PFSK-1 (cell line): ENCODE data around the gene RBFOX1.

ENCODE experiments used
- FOXP2 ChIP-seq: optimal IDR thresholded peaks from 2 replicates; pipeline ENCODE3; 2011; ENCODE audit warnings: borderline replicate concordance, control low read depth, inconsistent platforms; ENCODE audit not compliant: insufficient read depth; ENCODE audit errors: extremely low read length, extremely low read depth
- POLR2AphosphoS5 ChIP-seq: IDR thresholded peaks from 2 replicates; pipeline ENCODE4 v1.6.1; 2012; ENCODE audit warnings: low read depth, mild to moderate bottlenecking, control low read depth, low read length, moderate library complexity
- SIN3A ChIP-seq: IDR thresholded peaks from 2 replicates; pipeline ENCODE4 v1.6.1; 2012; ENCODE audit warnings: mild to moderate bottlenecking, low read length, moderate library complexity, borderline replicate concordance; ENCODE audit not compliant: insufficient read depth
- TAF1 ChIP-seq: IDR thresholded peaks from 2 replicates; pipeline ENCODE4 v1.6.1; 2012; ENCODE audit warnings: low read length, control low read depth, borderline replicate concordance; ENCODE audit not compliant: insufficient read depth
- TF ChIP-seq, protein P1 (sequence below), 2 experiments: IDR thresholded peaks; 2 replicates each; pipeline versions ENCODE4 v1.6.1 to v1.8.0; 2011 to 2012; ENCODE audit warnings: low read depth in 2 of 2, low read length in 2 of 2, control low read depth in 1 of 2, inconsistent platforms in 1 of 2, mild to moderate bottlenecking in 1 of 2, moderate library complexity in 1 of 2; ENCODE audit not compliant: insufficient read depth in 1 of 2

Gene RBFOX1

DNA sequence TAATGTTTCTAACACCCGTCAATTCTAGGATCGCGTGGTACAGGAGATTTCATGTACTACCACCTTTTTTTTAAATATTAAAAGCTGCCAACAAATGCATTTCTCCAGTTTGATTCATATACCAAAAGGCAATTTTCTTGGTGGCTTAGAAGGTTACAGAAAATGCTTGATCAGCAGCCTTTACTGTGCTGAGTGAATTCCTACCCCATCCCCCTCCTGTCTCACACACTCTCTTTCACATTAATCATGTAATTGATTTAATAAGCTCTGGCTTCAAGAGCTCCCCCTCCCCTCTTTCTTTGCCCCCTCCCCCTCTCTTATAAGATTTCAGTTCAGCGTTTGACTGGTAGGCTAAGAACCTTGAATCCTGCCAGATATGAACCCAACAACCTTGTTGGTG is 110.5 kb downstream of the RBFOX1 start:
- TF ChIP-seq POLR2AphosphoS5 = no peak
- no peak for TF ChIP-seq FOXP2
- no peak for TF ChIP-seq SIN3A
- TF ChIP-seq, protein P1, sequence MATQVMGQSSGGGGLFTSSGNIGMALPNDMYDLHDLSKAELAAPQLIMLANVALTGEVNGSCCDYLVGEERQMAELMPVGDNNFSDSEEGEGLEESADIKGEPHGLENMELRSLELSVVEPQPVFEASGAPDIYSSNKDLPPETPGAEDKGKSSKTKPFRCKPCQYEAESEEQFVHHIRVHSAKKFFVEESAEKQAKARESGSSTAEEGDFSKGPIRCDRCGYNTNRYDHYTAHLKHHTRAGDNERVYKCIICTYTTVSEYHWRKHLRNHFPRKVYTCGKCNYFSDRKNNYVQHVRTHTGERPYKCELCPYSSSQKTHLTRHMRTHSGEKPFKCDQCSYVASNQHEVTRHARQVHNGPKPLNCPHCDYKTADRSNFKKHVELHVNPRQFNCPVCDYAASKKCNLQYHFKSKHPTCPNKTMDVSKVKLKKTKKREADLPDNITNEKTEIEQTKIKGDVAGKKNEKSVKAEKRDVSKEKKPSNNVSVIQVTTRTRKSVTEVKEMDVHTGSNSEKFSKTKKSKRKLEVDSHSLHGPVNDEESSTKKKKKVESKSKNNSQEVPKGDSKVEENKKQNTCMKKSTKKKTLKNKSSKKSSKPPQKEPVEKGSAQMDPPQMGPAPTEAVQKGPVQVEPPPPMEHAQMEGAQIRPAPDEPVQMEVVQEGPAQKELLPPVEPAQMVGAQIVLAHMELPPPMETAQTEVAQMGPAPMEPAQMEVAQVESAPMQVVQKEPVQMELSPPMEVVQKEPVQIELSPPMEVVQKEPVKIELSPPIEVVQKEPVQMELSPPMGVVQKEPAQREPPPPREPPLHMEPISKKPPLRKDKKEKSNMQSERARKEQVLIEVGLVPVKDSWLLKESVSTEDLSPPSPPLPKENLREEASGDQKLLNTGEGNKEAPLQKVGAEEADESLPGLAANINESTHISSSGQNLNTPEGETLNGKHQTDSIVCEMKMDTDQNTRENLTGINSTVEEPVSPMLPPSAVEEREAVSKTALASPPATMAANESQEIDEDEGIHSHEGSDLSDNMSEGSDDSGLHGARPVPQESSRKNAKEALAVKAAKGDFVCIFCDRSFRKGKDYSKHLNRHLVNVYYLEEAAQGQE (IDR thresholded peaks at IDR 0.05; ENCODE audit: insufficient read depth in 1 of 2, low read depth in 2 of 2, low read length in 2 of 2) = no peak
- TF ChIP-seq TAF1 = no peak

DNA sequence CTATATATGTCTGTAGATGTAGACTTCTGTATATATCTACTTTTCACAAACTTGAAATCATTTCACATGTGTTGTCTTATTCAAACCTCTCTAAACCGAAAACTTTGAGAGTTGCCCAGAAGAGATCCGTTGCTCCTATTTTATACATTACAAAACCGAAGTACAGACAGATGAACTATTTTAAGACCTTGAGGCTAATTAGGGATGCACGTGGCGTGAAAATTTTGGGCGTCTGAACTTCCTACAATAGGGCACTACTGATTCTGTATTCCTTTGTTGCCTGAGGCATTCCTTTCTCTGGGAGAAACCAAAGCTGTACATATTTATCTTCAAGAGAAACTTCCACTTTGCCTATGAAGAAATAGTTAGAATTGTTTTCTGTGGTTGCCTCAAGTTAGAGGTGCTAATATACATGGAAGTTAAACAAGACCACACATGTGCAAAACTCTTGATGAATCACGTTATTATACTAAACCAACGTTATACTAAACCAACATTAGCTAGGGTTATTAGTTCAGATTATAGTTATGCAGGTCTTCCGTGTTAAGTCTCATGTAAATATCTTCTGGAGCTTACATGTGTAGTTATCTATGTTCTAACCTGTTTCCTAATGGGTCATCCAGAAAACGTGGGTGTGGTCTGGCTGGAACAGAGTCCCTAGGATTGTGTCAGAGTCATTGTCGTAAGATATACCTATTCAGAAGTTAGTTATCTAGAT is 111.2 kb downstream of the RBFOX1 start:
- TF ChIP-seq FOXP2 = no peak
- TF ChIP-seq TAF1 = no peak
- TF ChIP-seq, protein P1 (IDR thresholded peaks at IDR 0.05; ENCODE audit: insufficient read depth in 1 of 2, low read depth in 2 of 2, low read length in 2 of 2) = no peak
- no peak for TF ChIP-seq SIN3A
- no peak for TF ChIP-seq POLR2AphosphoS5

DNA sequence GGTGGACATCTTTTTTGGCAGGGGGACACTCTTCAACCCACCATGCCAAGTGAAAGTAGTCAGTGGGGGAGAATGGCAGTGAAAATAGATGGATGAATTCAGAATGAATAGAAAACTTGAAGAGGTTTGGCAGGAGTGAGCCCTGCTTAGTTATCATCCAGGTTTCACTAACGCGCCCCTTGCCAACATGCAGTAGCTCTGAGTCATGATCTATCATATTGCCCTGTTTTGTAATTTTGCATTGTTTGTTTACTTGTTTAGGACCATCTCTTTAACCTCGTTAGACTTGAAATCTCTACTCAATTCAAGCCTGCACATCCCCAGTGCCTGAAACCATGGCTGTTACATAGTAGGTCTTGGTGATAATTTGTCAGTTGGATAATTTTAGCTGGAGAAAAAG is 116.7 kb downstream of the RBFOX1 start:
- TF ChIP-seq, protein P1 (IDR thresholded peaks at IDR 0.05; ENCODE audit: insufficient read depth in 1 of 2, low read depth in 2 of 2, low read length in 2 of 2) = no peak
- TF ChIP-seq POLR2AphosphoS5 = no peak
- TF ChIP-seq SIN3A = no peak
- TF ChIP-seq TAF1 = no peak
- TF ChIP-seq FOXP2 = no peak

DNA sequence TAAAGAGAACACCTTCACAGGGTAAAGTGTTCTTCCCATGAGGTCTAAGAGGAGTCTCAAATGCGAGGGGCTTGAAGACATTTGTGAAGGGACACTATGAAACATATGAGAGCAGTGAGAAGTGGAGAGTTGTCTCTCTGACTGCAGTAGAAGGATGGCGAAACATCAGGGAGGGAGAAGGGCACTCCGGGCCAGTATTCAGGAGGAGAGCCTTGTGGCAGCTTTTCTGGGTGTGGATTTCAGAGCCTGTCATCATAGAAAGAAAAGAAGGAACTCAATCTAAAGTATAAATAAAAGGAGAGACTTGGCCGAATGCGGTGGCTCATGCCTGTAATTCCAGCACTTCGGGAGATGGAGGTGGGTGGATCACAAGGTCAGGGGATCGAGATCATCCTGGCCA is 117.2 kb downstream of the RBFOX1 start:
- no peak for TF ChIP-seq FOXP2
- no peak for TF ChIP-seq TAF1
- TF ChIP-seq SIN3A = no peak
- TF ChIP-seq, protein P1 (IDR thresholded peaks at IDR 0.05; ENCODE audit: insufficient read depth in 1 of 2, low read depth in 2 of 2, low read length in 2 of 2) = no peak
- TF ChIP-seq POLR2AphosphoS5 = no peak
